Measurements from ENCODE around the gene LINGO3. TPM values are rescaled to one million over a fixed set of nuclear protein-coding genes. Genes with fewer than 3 reads are reported as not detected.
A peak's percentile ranks its signal among the peaks of the same experiment; 100 is the strongest.

Gene LINGO3
- total RNA-seq, 1 donor, result not detected

GRCh38 chr19:2305452-2306280 is 2.3 kb downstream of the LINGO3 start:
- no peak overlapping the region for H3K4me3 ChIP-seq (ENCODE audit: low read depth, low read length)
- no peak for DNase-seq (ENCODE audit: low read depth)
- TF ChIP-seq, protein P1, sequence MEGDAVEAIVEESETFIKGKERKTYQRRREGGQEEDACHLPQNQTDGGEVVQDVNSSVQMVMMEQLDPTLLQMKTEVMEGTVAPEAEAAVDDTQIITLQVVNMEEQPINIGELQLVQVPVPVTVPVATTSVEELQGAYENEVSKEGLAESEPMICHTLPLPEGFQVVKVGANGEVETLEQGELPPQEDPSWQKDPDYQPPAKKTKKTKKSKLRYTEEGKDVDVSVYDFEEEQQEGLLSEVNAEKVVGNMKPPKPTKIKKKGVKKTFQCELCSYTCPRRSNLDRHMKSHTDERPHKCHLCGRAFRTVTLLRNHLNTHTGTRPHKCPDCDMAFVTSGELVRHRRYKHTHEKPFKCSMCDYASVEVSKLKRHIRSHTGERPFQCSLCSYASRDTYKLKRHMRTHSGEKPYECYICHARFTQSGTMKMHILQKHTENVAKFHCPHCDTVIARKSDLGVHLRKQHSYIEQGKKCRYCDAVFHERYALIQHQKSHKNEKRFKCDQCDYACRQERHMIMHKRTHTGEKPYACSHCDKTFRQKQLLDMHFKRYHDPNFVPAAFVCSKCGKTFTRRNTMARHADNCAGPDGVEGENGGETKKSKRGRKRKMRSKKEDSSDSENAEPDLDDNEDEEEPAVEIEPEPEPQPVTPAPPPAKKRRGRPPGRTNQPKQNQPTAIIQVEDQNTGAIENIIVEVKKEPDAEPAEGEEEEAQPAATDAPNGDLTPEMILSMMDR (IDR thresholded peaks at IDR 0.05; ENCODE audit: insufficient read depth, low read depth, low read length), result no peak

GRCh38 chr19:2303211-2303798 is 4.6 kb downstream of the LINGO3 start:
- H3K4me3 ChIP-seq (ENCODE audit: low read depth, low read length), result no peak overlapping the region
- TF ChIP-seq, protein P1 (IDR thresholded peaks at IDR 0.05; ENCODE audit: insufficient read depth, low read depth, low read length), result no peak
- DNase-seq (ENCODE audit: low read depth), result no peak

- H3K4me3 ChIP-seq (ENCODE audit: low read depth, low read length), result no peak overlapping the region
- peak; percentile 65 for DNase-seq (ENCODE audit: low read depth)
- TF ChIP-seq, protein P1 (IDR thresholded peaks at IDR 0.05; ENCODE audit: insufficient read depth, low read depth, low read length), result no peak
Measured at GRCh38 chr19:2302319-2303210, 5.4 kb downstream of the LINGO3 start.

DNA sequence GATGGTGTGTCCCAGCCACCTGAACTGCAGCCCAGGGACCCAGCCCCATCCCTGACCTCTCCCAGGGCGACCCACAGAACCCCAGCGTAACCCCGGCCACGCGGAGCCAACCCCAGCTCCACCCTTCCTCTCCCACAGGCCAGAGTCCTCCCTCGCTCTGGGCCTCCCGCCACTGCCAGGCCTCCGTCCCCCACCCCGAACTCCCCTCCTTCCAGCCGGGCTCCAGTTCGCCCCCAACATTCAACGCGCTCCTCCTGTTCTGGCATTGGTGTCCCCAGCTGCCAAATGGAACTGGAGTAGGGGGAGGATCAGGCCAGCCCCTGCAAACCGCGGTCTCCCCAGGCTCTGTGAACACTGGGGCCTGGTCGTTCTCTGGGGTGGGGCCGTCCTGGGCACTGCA is 7.4 kb downstream of the LINGO3 start:
- no peak overlapping the region for H3K4me3 ChIP-seq (ENCODE audit: low read depth, low read length)
- no peak for DNase-seq (ENCODE audit: low read depth)
- TF ChIP-seq, protein P1 (IDR thresholded peaks at IDR 0.05; ENCODE audit: insufficient read depth, low read depth, low read length), result no peak

DNA sequence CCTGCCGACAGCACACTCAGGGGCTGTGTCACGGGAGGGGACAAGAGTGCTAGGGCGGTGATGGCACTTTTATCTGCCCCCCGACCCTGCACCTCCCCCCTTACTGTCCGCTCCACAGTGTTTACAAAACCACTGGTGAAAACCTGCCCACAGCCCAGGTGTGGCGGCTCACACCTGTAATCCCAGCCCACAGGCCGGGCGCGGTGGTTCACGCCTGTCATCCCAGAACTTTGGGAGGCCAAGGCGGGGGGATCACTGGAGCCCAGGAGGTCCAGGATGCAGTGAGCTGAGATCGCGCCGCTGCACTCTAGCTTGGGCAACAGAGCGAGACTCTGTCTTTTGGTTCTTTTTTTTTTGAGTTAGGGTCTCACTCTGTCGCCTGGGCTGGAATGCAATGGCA is 11.8 kb downstream of the LINGO3 start:
- no peak overlapping the region for H3K4me3 ChIP-seq (ENCODE audit: low read depth, low read length)
- TF ChIP-seq, protein P1 (IDR thresholded peaks at IDR 0.05; ENCODE audit: insufficient read depth, low read depth, low read length), result no peak
- no peak for DNase-seq (ENCODE audit: low read depth)

GRCh38 chr19:2294687-2295335 is 13.1 kb downstream of the LINGO3 start:
- TF ChIP-seq, protein P1 (IDR thresholded peaks at IDR 0.05; ENCODE audit: insufficient read depth, low read depth, low read length), result no peak
- H3K4me3 ChIP-seq (ENCODE audit: low read depth, low read length), result no peak overlapping the region

More at GRCh38 chr19:2294687-2295335, 13.1 kb downstream of the LINGO3 start:
- peak; percentile 89 for DNase-seq (ENCODE audit: low read depth)

Measured in fibroblast of villous mesenchyme (primary cell).